NB4 (cell line): ENCODE data around the gene TOMM70.

Source experiments
- POLR2A ChIP-seq: IDR thresholded peaks from 2 replicates; pipeline ENCODE4 v1.6.1; 2011; ENCODE audit warnings: mild to moderate bottlenecking; ENCODE audit not compliant: insufficient read length; ENCODE audit errors: extremely low read depth
- TF ChIP-seq, protein P1 (sequence below): IDR thresholded peaks from one replicate; pipeline ENCODE4 v1.5.1; 2012; ENCODE audit warnings: low read depth, low read length
- TF ChIP-seq, protein P2 (sequence below): IDR thresholded peaks from 2 replicates; pipeline ENCODE4 v1.6.1; 2011; ENCODE audit warnings: low read depth, low read length

DNA sequence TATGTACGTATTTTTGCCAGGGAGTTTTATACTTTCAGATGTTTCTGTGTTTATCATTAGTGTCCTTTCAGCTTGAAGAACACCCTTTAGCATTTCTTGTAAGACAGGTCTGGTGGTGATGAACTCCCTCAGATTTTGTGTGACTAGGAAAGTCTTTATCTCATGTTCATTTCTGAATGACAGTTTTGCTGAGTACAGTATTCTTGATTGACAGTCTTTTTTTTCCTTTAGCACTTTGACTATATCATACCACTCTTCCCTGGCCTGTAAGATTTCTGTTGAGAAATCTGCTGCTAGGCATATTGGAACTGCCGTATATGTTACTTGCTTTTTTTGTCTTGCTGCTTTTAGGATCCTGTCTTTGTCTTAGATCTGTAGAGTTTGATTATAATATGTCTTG is 6.3 kb upstream of the TOMM70 start:
- no peak for TF ChIP-seq POLR2A
- TF ChIP-seq, protein P1, sequence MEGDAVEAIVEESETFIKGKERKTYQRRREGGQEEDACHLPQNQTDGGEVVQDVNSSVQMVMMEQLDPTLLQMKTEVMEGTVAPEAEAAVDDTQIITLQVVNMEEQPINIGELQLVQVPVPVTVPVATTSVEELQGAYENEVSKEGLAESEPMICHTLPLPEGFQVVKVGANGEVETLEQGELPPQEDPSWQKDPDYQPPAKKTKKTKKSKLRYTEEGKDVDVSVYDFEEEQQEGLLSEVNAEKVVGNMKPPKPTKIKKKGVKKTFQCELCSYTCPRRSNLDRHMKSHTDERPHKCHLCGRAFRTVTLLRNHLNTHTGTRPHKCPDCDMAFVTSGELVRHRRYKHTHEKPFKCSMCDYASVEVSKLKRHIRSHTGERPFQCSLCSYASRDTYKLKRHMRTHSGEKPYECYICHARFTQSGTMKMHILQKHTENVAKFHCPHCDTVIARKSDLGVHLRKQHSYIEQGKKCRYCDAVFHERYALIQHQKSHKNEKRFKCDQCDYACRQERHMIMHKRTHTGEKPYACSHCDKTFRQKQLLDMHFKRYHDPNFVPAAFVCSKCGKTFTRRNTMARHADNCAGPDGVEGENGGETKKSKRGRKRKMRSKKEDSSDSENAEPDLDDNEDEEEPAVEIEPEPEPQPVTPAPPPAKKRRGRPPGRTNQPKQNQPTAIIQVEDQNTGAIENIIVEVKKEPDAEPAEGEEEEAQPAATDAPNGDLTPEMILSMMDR = no peak
- TF ChIP-seq, protein P2, sequence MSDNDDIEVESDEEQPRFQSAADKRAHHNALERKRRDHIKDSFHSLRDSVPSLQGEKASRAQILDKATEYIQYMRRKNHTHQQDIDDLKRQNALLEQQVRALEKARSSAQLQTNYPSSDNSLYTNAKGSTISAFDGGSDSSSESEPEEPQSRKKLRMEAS = no peak
